ENCODE results near the gene SELENOF. TPM values are rescaled to one million over a fixed set of nuclear protein-coding genes. Genes with fewer than 3 reads are reported as not detected.

The SELENOF gene
- total and polyA plus RNA-seq, 10 of the 15 experiments (the other 5 are each of a cell fraction or from before 2014, with no cell fraction given): 98.7 to 254 (median 172) TPM

DNA sequence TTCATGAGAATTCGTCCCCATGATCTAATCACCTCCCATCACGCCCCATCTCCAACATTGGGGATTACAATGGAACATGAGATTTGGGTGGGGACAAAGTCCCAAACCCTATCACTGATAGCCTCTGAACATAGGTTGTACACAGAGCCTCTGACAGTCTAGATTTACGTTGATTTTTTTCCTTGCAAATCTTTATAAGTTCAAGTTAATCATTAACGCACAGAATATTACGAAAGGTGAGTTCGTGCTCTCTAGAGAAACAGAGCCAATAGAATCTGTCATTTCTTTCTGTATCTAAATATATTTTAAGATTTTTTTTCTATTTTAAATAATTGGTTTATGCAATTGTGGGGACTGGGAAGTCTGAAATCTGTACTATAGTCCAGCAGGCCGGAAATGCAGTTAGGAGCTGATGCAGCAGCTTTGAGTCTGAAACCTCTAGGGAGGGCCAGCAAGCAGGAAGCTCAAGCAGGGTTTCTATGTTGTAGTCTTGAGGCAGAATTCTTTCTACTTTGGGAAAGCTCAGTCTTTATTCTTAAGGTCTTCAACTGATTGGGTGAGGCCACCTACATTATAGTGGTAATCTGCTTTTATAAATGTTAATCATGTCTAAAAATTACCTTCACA is 61.0 kb downstream of the SELENOF start:
- Histone ChIP-seq H3K4me3 (no peak overlapping the region), H2AFZ (ENCODE audit: control insufficient read depth, low read depth, low read length) (peak overlapping the region; percentile 23; the same call in 1 of the 2 replicates), H4K20me1 (ENCODE audit: control insufficient read depth, insufficient read depth) (no peaks in the 10 kb centered on the region), H3K36me3 (ENCODE audit: control insufficient read depth in 2 of 2, insufficient read depth in 2 of 2, low read length in 1 of 2) (no peaks in the 10 kb centered on the region), H3K4me1 (ENCODE audit: control insufficient read depth, insufficient read depth, low read length) (peaks cover 3% of the 10 kb centered on the region; the same call in 1 of the 2 replicates), H3K9me3 (replicated peaks; ENCODE audit: control insufficient read depth, insufficient read depth, low read length) (no peaks in the 10 kb centered on the region; the same call in 1 of the 3 replicates), H3K9ac (ENCODE audit: control insufficient read depth, insufficient read depth, low read length) (no peak overlapping the region), H3K4me2 (ENCODE audit: control insufficient read depth, insufficient read depth) (peak overlapping the region; percentile 3; the same call in 1 of the 2 replicates), H3K79me2 (ENCODE audit: control insufficient read depth, insufficient read depth, low read length) (no peaks in the 10 kb centered on the region), H3K27ac (ENCODE audit: control insufficient read depth, insufficient read depth) (no peak overlapping the region), H3K27me3 (replicated peaks in 1 of 2; ENCODE audit: control insufficient read depth in 2 of 2, insufficient read depth in 2 of 2, low read length in 1 of 2) (no peaks in the 10 kb centered on the region)
- SMC1A ChIA-PET (ENCODE audit: uncharacterized antibody, unreplicated experiment): interaction anchor here (1.2 kb wide), 1 partner anchor 231 kb away, joined by 4 read pairs; no protein-coding TSS in a partner anchor
- in situ Hi-C loops (cut with MboI) (no loop called here), intact Hi-C loops (cut with micrococcal nuclease; ENCODE audit: unreplicated experiment) (no loop called here)
- CTCF ChIA-PET: no interaction called here
- no peak for FAIRE-seq
- ATAC-seq: no peak
- POLR2A ChIA-PET: no interaction called here
- RAD21 ChIA-PET (ENCODE audit: unreplicated experiment): interaction anchor here (0.6 kb wide), 1 partner anchor 229 kb away, joined by 3 read pairs; no protein-coding TSS in a partner anchor
- 3% methylated on average over 7 of the region's 7 CpGs for WGBS (ENCODE audit: insufficient coverage, insufficient replicate concordance, low lambda C conversion rate, missing lambda C conversion rate)
- no TSS peak for BruUV-seq (replicated peaks)
- DNase-seq (ENCODE audit: low read depth, low spot score): no peak
- no peak for TF ChIP-seq TAF1 (IDR thresholded peaks at IDR 0.05; ENCODE audit: borderline replicate concordance, low read depth, low read length)
- TF ChIP-seq DPF2 (IDR thresholded peaks at IDR 0.05): no peak
- TF ChIP-seq NFYB (IDR thresholded peaks at IDR 0.05; ENCODE audit: insufficient read depth, low read depth, low read length): no peak
- TF ChIP-seq SUPT20H (IDR thresholded peaks at IDR 0.05; ENCODE audit: borderline replicate concordance, control insufficient read depth, low read depth, low read length): no peak
- no peak for TF ChIP-seq YY1 (IDR thresholded peaks at IDR 0.05; ENCODE audit: low read depth, low read length)
- TF ChIP-seq JUND (IDR thresholded peaks at IDR 0.05; ENCODE audit: low read depth, low read length): no peak
- TF ChIP-seq KLF5 (IDR thresholded peaks at IDR 0.05; ENCODE audit: partially characterized antibody): no peak
- TF ChIP-seq SMAD5 (IDR thresholded peaks at IDR 0.05; ENCODE audit: low read depth): no peak
- no peak for TF ChIP-seq SREBF2 (IDR thresholded peaks at IDR 0.05; ENCODE audit: low read length)
- TF ChIP-seq, protein P1, sequence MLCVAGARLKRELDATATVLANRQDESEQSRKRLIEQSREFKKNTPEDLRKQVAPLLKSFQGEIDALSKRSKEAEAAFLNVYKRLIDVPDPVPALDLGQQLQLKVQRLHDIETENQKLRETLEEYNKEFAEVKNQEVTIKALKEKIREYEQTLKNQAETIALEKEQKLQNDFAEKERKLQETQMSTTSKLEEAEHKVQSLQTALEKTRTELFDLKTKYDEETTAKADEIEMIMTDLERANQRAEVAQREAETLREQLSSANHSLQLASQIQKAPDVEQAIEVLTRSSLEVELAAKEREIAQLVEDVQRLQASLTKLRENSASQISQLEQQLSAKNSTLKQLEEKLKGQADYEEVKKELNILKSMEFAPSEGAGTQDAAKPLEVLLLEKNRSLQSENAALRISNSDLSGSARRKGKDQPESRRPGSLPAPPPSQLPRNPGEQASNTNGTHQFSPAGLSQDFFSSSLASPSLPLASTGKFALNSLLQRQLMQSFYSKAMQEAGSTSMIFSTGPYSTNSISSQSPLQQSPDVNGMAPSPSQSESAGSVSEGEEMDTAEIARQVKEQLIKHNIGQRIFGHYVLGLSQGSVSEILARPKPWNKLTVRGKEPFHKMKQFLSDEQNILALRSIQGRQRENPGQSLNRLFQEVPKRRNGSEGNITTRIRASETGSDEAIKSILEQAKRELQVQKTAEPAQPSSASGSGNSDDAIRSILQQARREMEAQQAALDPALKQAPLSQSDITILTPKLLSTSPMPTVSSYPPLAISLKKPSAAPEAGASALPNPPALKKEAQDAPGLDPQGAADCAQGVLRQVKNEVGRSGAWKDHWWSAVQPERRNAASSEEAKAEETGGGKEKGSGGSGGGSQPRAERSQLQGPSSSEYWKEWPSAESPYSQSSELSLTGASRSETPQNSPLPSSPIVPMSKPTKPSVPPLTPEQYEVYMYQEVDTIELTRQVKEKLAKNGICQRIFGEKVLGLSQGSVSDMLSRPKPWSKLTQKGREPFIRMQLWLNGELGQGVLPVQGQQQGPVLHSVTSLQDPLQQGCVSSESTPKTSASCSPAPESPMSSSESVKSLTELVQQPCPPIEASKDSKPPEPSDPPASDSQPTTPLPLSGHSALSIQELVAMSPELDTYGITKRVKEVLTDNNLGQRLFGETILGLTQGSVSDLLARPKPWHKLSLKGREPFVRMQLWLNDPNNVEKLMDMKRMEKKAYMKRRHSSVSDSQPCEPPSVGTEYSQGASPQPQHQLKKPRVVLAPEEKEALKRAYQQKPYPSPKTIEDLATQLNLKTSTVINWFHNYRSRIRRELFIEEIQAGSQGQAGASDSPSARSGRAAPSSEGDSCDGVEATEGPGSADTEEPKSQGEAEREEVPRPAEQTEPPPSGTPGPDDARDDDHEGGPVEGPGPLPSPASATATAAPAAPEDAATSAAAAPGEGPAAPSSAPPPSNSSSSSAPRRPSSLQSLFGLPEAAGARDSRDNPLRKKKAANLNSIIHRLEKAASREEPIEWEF (IDR thresholded peaks at IDR 0.05; ENCODE audit: insufficient replicate concordance, low read depth, low read length): no peak
- no peak for TF ChIP-seq CBFB (IDR thresholded peaks at IDR 0.05; ENCODE audit: low read depth)
- no peak for TF ChIP-seq RAD51 (IDR thresholded peaks at IDR 0.05)
- TF ChIP-seq, protein P2, sequence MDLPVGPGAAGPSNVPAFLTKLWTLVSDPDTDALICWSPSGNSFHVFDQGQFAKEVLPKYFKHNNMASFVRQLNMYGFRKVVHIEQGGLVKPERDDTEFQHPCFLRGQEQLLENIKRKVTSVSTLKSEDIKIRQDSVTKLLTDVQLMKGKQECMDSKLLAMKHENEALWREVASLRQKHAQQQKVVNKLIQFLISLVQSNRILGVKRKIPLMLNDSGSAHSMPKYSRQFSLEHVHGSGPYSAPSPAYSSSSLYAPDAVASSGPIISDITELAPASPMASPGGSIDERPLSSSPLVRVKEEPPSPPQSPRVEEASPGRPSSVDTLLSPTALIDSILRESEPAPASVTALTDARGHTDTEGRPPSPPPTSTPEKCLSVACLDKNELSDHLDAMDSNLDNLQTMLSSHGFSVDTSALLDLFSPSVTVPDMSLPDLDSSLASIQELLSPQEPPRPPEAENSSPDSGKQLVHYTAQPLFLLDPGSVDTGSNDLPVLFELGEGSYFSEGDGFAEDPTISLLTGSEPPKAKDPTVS (IDR thresholded peaks at IDR 0.05; ENCODE audit: low read depth, low read length): no peak
- no peak for TF ChIP-seq FOXK2 (IDR thresholded peaks at IDR 0.05)
